ENCODE measurements around the gene GFER. TPM values are rescaled to one million over a fixed set of nuclear protein-coding genes. Genes with fewer than 3 reads are reported as not detected.

Gene GFER
- total RNA-seq, 4 donors from 2014 or later, result 29.9 to 117 (median 64.3) TPM

GRCh38 chr16:2028146-2028545, 44.2 kb downstream of the GFER start:
- H3K27me3 ChIP-seq, result no peaks in the 10 kb centered on the region
- no peak for TF ChIP-seq POLR2A (IDR thresholded peaks at IDR 0.05)
- TF ChIP-seq POLR2AphosphoS5 (IDR thresholded peaks at IDR 0.05), result no peak
- TF ChIP-seq EP300 (IDR thresholded peaks at IDR 0.05; ENCODE audit: low read depth), result no peak
- H3K36me3 ChIP-seq, result no peaks in the 10 kb centered on the region
- 71% methylated on average over 3 of the region's 3 CpGs; no CpG with 5 or more reads in 1 of the 2 donors for WGBS, 2 donors (ENCODE audit: low coverage in 1 of 2)
- peak overlapping the region in 2 of 4 donors; percentile 62 to 79 for H3K4me3 ChIP-seq
- in situ Hi-C loops (cut with MboI; ENCODE audit: low pct_ligation_motif_present in 1 of 4, low pct_unique_long_range_greater_than_20kb in 1 of 4, low sequenced_read_pairs in 3 of 4) (loop anchor here in 2 of 4 donors (10.0 kb wide), 1 partner anchor 117 kb away; the partner anchor contains the start of gene RAB26 (in 2 of the 2)), intact Hi-C loops (cut with DNase I; ENCODE audit: low total_unique reads) (loop anchor here (5.0 kb wide), 1 partner anchor 124 kb away; no protein-coding TSS in a partner anchor)
- H3K4me1 ChIP-seq, result peaks cover 5 to 39% (median 27%) of the 10 kb centered on the region in 4 donors
- DNase-seq, result no peak
- H3K27ac ChIP-seq, result peak overlapping the region in 3 of 4 donors; percentile 81 to 84 (median 84)
- H3K9me3 ChIP-seq, result no peaks in the 10 kb centered on the region

- DNase-seq, result no peak
- Histone ChIP-seq H3K27me3 (no peaks in the 10 kb centered on the region), H3K27ac (peak overlapping the region in 2 of 4 donors; percentile 81 to 84), H3K4me3 (no peak overlapping the region), H3K9me3 (no peaks in the 10 kb centered on the region), H3K36me3 (no peaks in the 10 kb centered on the region), H3K4me1 (peaks cover 2 to 39% (median 28%) of the 10 kb centered on the region in 4 donors)
- TF ChIP-seq EP300 (IDR thresholded peaks at IDR 0.05; ENCODE audit: low read depth) (no peak), POLR2A (IDR thresholded peaks at IDR 0.05) (no peak), POLR2AphosphoS5 (IDR thresholded peaks at IDR 0.05) (no peak)
- TF ChIP-seq, protein P1, sequence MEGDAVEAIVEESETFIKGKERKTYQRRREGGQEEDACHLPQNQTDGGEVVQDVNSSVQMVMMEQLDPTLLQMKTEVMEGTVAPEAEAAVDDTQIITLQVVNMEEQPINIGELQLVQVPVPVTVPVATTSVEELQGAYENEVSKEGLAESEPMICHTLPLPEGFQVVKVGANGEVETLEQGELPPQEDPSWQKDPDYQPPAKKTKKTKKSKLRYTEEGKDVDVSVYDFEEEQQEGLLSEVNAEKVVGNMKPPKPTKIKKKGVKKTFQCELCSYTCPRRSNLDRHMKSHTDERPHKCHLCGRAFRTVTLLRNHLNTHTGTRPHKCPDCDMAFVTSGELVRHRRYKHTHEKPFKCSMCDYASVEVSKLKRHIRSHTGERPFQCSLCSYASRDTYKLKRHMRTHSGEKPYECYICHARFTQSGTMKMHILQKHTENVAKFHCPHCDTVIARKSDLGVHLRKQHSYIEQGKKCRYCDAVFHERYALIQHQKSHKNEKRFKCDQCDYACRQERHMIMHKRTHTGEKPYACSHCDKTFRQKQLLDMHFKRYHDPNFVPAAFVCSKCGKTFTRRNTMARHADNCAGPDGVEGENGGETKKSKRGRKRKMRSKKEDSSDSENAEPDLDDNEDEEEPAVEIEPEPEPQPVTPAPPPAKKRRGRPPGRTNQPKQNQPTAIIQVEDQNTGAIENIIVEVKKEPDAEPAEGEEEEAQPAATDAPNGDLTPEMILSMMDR (IDR thresholded peaks at IDR 0.05), result no peak
- WGBS, 2 donors (ENCODE audit: low coverage in 1 of 2), result 80 to 82% methylated on average over 2 to 16 of the region's 18 CpGs
- in situ Hi-C loops (cut with MboI; ENCODE audit: low pct_ligation_motif_present in 1 of 4, low pct_unique_long_range_greater_than_20kb in 1 of 4, low sequenced_read_pairs in 3 of 4) (loop anchor here in 2 of 4 donors (10.0 kb wide), 1 partner anchor 116 kb away; the partner anchor contains the start of gene RAB26 (in 2 of the 2)), intact Hi-C loops (cut with DNase I; ENCODE audit: low total_unique reads) (loop anchor here (5.0 kb wide), 1 partner anchor 124 kb away; no protein-coding TSS in a partner anchor)
These were observed 44.7 kb downstream of the GFER start for GRCh38 chr16:2028620-2029220.

GRCh38 chr16:2029350-2029749, 45.4 kb downstream of the GFER start:
- H3K4me3 ChIP-seq, result no peak overlapping the region
- intact Hi-C loops (cut with DNase I; ENCODE audit: low total_unique reads), result loop anchor here (5.0 kb wide), 1 partner anchor 123 kb away; no protein-coding TSS in a partner anchor

DNA sequence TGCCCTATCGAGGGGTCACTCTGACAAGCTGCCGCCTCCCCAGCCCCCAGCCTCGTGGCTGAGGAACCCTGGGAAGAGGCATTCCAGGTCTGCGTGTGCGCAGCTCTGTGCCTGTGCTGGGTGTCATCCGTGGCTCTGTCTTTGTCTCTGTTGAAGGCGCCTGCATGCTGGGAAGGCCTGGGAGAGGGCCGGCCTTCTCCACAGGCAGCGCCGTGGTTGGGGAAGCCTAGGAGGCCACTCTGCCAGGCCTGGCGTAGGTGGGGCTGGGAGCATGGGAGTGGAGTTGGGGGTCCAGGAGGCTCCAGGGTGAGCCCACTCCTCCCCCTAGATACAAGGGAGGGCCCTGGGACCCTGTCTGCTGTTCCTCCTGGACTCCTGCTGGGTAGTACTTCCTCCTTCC, 46.0 kb downstream of the GFER start:
- H3K36me3 ChIP-seq, result no peaks in the 10 kb centered on the region
- intact Hi-C loops (cut with DNase I; ENCODE audit: low total_unique reads) (no loop called here), in situ Hi-C loops (cut with MboI; ENCODE audit: low pct_ligation_motif_present in 1 of 4, low pct_unique_long_range_greater_than_20kb in 1 of 4, low sequenced_read_pairs in 3 of 4) (no loop called here)
- no peak for DNase-seq
- no peak overlapping the region for H3K4me3 ChIP-seq
- H3K27ac ChIP-seq, result peak overlapping the region in 3 of 4 donors; percentile 8 to 58 (median 14)
- peaks cover 0 to 44% (median 33%) of the 10 kb centered on the region in 4 donors for H3K4me1 ChIP-seq
- H3K27me3 ChIP-seq, result no peaks in the 10 kb centered on the region
- no peaks in the 10 kb centered on the region for H3K9me3 ChIP-seq
- TF ChIP-seq EP300 (IDR thresholded peaks at IDR 0.05; ENCODE audit: low read depth) (no peak), POLR2A (IDR thresholded peaks at IDR 0.05) (no peak), POLR2AphosphoS5 (IDR thresholded peaks at IDR 0.05) (no peak)
- TF ChIP-seq, protein P1 (IDR thresholded peaks at IDR 0.05), result no peak
- 87% methylated on average over 11 of the region's 11 CpGs; no CpG with 5 or more reads in 1 of the 2 donors for WGBS, 2 donors (ENCODE audit: low coverage in 1 of 2)

More at GRCh38 chr16:2029350-2029749, 45.4 kb downstream of the GFER start:
- Histone ChIP-seq H3K27ac (peak overlapping the region in 2 of 4 donors; percentile 8 to 14), H3K36me3 (no peaks in the 10 kb centered on the region), H3K27me3 (no peaks in the 10 kb centered on the region), H3K4me1 (peaks cover 0 to 40% (median 28%) of the 10 kb centered on the region in 4 donors), H3K9me3 (no peaks in the 10 kb centered on the region)
- 70% methylated on average over 20 of the region's 22 CpGs; no CpG with 5 or more reads in 1 of the 2 donors for WGBS, 2 donors (ENCODE audit: low coverage in 1 of 2)
- no peak for TF ChIP-seq EP300 (IDR thresholded peaks at IDR 0.05; ENCODE audit: low read depth)
- no peak for TF ChIP-seq POLR2AphosphoS5 (IDR thresholded peaks at IDR 0.05)
- TF ChIP-seq, protein P1 (IDR thresholded peaks at IDR 0.05), result no peak
- no peak for TF ChIP-seq POLR2A (IDR thresholded peaks at IDR 0.05)
- in situ Hi-C loops (cut with MboI; ENCODE audit: low pct_ligation_motif_present in 1 of 4, low pct_unique_long_range_greater_than_20kb in 1 of 4, low sequenced_read_pairs in 3 of 4), result loop anchor here in 2 of 4 donors (10.0 kb wide), 1 partner anchor 115 kb away; the partner anchor contains the start of gene RAB26 (in 2 of the 2)
- DNase-seq, result no peak
